ENCODE measurements around the gene ELMO1.

Gene ELMO1

DNA sequence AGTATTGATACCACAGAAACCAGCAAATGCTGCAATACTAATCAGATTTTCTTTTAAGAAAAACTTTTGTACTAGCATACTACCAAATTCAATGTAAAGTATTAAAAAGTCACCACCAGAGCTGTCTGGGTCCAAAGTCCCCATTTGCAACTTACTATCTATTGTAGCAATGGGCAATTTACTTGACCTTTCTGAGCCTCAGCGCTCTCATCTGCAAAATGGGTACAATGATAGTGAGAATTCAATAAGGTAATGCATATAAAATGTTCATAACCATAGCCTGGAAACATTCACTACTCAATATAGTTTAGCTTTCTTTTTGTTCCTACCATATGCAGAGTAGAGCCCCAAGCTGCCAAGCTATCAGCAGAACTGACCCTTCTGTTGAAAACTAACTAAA, 337.2 kb downstream of the ELMO1 start:
- no peak overlapping the region for H3K4me3 ChIP-seq (ENCODE audit: low read depth, low read length)
- H3K9me3 ChIP-seq (ENCODE audit: severe bottlenecking): no peaks in the 10 kb centered on the region
- no peaks in the 10 kb centered on the region for H3K27me3 ChIP-seq (ENCODE audit: insufficient read depth, low read depth, severe bottlenecking)
- no peaks in the 10 kb centered on the region for H3K36me3 ChIP-seq
- no peak overlapping the region for H3K27ac ChIP-seq
- DNase-seq: no peak
- TF ChIP-seq, protein P1, sequence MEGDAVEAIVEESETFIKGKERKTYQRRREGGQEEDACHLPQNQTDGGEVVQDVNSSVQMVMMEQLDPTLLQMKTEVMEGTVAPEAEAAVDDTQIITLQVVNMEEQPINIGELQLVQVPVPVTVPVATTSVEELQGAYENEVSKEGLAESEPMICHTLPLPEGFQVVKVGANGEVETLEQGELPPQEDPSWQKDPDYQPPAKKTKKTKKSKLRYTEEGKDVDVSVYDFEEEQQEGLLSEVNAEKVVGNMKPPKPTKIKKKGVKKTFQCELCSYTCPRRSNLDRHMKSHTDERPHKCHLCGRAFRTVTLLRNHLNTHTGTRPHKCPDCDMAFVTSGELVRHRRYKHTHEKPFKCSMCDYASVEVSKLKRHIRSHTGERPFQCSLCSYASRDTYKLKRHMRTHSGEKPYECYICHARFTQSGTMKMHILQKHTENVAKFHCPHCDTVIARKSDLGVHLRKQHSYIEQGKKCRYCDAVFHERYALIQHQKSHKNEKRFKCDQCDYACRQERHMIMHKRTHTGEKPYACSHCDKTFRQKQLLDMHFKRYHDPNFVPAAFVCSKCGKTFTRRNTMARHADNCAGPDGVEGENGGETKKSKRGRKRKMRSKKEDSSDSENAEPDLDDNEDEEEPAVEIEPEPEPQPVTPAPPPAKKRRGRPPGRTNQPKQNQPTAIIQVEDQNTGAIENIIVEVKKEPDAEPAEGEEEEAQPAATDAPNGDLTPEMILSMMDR (IDR thresholded peaks at IDR 0.05; ENCODE audit: low read depth, low read length): no peak

DNA sequence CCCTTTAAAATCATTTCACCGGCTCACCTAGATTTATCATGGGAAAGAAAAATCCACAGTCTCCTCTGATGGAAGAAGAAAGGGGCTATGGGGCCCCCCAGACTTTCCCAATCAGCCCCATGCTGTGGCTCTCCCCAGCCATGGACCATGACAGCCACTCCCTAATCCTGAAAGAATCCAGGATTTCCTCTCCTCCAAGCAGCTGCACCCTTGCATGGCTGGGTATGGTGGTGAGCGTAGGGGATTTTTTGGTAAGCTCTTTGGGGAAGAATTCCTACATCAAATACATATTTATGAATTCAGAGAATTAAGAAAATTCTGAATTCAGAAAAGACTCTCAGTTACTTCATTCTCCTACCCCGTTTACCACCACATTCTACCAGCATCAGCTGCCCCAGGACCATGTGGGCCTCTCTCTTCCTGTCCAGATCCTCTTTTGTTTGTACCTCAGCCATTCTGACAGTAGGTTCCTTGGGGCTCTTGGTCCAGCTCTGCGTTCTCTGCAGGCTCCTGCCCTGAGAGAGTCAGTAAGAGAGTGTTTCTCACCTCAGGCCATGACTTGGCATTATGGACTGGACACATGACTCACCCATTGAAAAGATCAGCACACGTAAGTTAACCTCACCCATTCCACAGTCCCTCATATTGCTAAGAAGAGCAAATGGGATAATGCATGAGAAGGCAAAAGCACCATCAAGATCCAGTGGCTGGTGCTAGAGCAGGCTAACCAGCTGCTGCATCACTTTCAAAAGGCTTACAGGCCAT, 337.8 kb downstream of the ELMO1 start:
- no peak for DNase-seq
- Histone ChIP-seq H3K27me3 (ENCODE audit: insufficient read depth, low read depth, severe bottlenecking) (no peaks in the 10 kb centered on the region), H3K36me3 (no peaks in the 10 kb centered on the region), H3K9me3 (ENCODE audit: severe bottlenecking) (no peaks in the 10 kb centered on the region), H3K4me3 (ENCODE audit: low read depth, low read length) (no peak overlapping the region), H3K27ac (no peak overlapping the region)
- TF ChIP-seq, protein P1 (IDR thresholded peaks at IDR 0.05; ENCODE audit: low read depth, low read length): no peak

DNA sequence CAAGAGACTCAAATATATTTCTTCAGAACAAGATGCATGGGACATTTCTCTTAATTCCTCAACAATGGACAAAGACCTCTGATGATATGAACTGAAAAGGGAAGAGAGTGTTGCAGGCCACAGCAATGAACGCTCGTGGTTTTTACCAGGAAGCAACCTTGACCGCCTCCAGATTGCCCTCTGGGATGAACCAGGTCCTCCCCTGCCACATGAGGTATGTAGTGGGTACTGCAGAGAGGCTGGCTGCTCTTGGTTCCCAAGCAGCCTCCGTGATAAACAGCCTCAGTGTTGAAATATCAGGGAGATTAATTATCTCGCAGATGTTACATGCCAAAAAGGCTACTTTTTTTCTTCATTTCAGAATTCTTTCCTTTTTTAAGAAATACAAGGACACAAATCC, 338.8 kb downstream of the ELMO1 start:
- DNase-seq: no peak

DNA sequence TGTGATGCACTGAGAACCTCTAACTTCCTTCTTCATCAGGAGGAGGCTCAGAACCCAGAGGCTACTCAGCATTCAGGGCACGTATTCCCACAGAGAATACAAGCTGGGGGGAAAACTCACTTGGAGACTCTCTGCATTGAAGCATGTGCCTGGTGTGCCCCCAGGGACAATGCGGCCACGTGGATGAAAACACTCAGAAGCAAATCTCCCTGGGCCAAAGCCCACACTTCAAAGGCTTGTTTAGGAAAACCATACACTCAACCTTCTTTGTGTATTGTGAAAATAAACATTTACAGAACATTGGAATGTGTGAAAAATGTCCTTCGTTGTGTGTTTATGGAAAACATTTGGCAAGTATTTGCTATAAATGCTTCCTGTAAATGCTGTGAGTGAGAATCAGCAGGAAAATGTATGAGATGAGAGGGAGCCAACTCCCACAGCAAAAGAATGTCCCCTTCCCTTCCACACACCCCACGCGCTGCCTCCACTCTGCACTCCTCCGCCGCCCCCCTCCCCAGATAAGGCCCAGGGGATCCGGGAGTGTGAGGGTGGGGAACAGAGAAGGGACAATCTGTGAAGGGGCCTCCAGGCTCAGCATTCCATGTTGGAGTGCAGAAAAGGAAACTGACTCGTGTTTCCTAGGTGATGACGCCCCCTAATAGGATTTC, 339.5 kb downstream of the ELMO1 start:
- Histone ChIP-seq H3K9me3 (ENCODE audit: severe bottlenecking) (no peaks in the 10 kb centered on the region), H3K27me3 (ENCODE audit: insufficient read depth, low read depth, severe bottlenecking) (no peaks in the 10 kb centered on the region), H3K4me3 (ENCODE audit: low read depth, low read length) (no peak overlapping the region), H3K27ac (no peak overlapping the region), H3K36me3 (no peaks in the 10 kb centered on the region)
- TF ChIP-seq, protein P1 (IDR thresholded peaks at IDR 0.05; ENCODE audit: low read depth, low read length): no peak
- no peak for DNase-seq

More for the DNA sequence above, 338.8 kb downstream of the ELMO1 start:
- TF ChIP-seq, protein P1 (IDR thresholded peaks at IDR 0.05; ENCODE audit: low read depth, low read length): no peak
- H3K9me3 ChIP-seq (ENCODE audit: severe bottlenecking): no peaks in the 10 kb centered on the region
- H3K27me3 ChIP-seq (ENCODE audit: insufficient read depth, low read depth, severe bottlenecking): no peaks in the 10 kb centered on the region
- H3K4me3 ChIP-seq (ENCODE audit: low read depth, low read length): no peak overlapping the region
- H3K27ac ChIP-seq: no peak overlapping the region
- no peaks in the 10 kb centered on the region for H3K36me3 ChIP-seq

DNA sequence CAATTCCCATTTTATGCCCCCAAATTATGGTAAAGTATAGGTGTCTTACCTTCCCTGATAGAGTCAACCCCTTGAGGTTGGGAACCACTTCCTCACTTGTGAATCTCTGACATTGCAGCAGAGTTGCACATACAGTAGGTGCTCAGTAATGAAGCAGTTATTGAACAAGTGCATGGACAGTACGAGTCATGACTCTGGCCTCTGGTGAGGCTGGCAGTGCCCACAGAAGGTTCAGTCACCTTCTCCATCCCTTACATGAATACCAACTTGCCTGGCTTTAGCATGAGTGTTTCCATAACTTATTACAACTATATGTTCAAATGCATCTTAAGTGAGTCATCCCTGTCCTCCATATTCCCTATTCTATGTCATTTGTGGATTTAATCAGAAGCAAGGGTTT, 340.0 kb downstream of the ELMO1 start:
- no peaks in the 10 kb centered on the region for H3K36me3 ChIP-seq
- H3K9me3 ChIP-seq (ENCODE audit: severe bottlenecking): no peaks in the 10 kb centered on the region
- no peak overlapping the region for H3K27ac ChIP-seq
- H3K27me3 ChIP-seq (ENCODE audit: insufficient read depth, low read depth, severe bottlenecking): no peaks in the 10 kb centered on the region
- TF ChIP-seq, protein P1 (IDR thresholded peaks at IDR 0.05; ENCODE audit: low read depth, low read length): no peak
- DNase-seq: no peak
- no peak overlapping the region for H3K4me3 ChIP-seq (ENCODE audit: low read depth, low read length)

Data from WERI-Rb-1 (cell line).